ENCODE measurements around the gene DGAT2.
"Not testable (repeated sequence)": the region's sequence is repeated elsewhere in the genome, so short reads cannot be mapped to it uniquely, and the experiment has no call there.

DGAT2 gene, protein sequence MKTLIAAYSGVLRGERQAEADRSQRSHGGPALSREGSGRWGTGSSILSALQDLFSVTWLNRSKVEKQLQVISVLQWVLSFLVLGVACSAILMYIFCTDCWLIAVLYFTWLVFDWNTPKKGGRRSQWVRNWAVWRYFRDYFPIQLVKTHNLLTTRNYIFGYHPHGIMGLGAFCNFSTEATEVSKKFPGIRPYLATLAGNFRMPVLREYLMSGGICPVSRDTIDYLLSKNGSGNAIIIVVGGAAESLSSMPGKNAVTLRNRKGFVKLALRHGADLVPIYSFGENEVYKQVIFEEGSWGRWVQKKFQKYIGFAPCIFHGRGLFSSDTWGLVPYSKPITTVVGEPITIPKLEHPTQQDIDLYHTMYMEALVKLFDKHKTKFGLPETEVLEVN

DNA sequence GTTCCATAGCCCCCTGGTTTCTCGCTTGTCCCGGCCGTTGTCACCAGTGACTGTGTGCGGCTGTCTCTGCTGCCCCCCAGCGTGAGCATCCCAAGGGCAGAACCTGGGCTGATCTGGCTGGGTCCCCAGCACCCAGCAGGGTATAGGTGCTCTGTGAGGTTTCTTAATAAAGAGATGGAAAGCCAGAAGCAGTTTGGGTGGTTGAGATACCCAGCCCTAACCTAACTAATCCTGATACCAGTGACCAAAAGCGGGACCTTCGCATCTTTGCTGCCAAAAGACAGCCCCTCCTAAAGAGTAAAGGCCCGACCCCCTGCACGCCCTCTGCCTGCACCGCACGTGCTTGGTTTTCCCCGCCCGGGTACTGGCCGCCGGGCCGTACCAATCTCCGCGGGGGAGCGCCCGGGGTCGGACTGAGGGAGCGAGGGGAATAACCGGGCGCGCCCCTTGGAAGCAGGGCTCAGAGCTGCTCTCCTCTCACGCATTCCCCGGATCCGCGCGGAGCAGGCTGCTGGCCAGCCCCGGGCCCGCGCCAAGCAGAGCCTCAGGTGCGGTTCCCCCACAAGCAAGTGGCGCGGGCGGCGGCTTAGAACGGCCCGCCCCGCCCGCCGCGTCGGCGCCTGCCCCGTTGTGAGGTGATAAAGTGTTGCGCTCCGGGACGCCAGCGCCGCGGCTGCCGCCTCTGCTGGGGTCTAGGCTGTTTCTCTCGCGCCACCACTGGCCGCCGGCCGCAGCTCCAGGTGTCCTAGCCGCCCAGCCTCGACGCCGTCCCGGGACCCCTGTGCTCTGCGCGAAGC, at the start of gene DGAT2:
TSS of gene DGAT2 (plus strand) at position 667 of the 797 bp plus-strand sequence. CDS start 214 bp downstream, outside the sequence.
- in situ Hi-C loops (cut with MboI; ENCODE audit: low sequenced_read_pairs): no loop called here

DNA sequence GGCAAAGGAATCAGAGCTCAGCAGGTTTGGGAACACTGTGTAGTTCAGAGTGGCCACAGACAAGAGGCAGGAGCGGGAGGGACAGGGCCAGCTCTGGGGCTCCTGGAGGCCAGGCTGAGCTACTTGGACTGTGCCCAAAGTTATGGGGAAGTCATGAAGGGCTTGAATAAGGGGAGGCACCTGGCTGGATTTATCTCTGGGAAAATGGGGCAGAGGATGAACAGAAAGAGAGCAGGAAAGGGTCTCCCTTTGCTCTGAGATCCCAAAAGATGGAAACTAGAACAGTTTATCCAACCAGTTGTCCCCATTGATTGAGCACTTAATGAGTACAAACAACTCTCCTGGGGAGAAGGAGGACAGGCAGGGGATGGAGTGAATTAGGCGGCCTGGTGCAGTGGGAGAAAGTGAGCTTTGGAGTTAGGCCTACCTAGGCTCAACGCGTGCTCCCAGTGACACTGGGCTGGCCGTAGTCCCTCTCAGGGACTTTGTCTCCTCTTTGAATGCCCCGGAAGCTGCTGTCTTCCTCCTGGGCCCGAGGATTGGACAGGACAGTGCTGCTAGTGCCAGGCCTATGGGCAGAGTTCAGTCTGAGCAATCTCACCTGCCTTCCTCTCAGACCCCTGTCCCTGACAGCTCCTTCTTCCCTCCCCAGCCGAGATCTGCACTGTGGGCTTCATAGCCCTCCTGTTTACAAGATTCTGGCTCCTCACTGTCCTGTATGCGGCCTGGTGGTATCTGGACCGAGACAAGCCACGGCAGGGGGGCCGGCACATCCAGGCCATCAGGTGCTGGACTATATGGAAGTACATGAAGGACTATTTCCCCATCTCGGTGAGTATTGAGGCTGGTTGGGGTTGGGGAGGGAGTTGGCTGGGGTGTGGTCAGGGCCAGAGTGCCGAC, 49.0 kb upstream of the DGAT2 start:
- in situ Hi-C loops (cut with MboI; ENCODE audit: low sequenced_read_pairs): loop anchor here (25.0 kb wide), 1 partner anchor 143 kb away; no protein-coding TSS in a partner anchor

DNA sequence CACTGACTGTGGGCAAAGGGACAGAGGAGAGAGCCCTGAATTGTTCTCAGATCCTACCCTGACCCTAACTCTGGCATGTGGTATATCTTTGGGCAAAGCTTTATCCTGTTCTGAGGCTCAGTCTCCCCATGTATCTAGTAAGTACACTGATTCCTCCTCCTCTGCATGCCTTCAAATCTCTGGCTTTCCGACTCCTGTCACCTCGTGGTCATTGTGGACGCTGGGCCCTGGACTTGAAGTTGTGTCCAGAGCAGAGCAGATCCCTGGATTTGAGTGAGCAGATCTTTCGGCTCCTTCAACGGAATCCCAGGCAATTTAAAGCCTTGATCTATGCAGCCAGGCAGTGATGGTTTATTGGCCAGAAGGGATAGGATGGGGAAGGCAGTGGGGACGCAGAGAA, 47.9 kb upstream of the DGAT2 start:
- in situ Hi-C loops (cut with MboI; ENCODE audit: low sequenced_read_pairs): loop anchor here (25.0 kb wide), 1 partner anchor 142 kb away; no protein-coding TSS in a partner anchor

DNA sequence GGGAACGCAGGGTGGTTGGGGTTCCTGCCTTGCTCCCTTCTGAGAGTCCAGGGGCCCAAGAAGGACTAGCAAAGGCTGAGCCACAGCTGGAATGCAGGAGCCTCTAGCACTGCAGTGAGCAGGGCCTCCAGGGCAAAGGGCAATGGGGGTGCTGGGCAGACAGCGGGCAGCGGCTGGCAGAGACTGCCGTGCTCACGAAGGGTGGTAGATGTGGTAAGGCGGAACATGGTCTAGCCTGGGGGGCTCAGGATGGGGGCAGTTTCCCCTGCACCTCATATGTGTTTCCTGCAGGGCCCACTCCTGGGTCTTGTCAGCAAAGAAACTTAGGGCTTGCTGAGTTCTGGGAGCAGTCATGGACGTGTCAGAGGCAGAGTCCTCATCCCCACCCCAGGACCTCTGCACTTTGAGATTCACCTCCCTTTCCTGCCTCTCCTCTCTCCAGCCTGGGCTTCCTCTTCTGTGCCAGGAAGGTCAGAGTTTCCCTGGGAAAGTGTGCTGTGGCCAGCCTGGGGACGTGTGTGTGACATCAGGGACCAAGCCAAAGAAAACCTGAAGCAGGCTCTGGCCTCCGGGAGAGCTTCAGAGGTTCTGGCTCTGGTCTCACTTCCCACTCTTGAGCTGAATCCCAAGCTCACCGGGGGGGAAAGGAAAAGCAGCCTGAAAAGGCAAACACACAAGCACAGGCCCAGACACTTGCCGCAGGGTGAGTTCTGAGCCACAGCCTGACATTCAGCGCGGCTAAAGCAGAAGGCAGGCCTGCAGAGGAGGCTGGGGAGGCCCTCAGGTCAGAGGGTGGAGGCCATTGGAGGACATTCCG, 46.5 kb upstream of the DGAT2 start:
- in situ Hi-C loops (cut with MboI; ENCODE audit: low sequenced_read_pairs): loop anchor here (25.0 kb wide), 1 partner anchor 140 kb away; no protein-coding TSS in a partner anchor

DNA sequence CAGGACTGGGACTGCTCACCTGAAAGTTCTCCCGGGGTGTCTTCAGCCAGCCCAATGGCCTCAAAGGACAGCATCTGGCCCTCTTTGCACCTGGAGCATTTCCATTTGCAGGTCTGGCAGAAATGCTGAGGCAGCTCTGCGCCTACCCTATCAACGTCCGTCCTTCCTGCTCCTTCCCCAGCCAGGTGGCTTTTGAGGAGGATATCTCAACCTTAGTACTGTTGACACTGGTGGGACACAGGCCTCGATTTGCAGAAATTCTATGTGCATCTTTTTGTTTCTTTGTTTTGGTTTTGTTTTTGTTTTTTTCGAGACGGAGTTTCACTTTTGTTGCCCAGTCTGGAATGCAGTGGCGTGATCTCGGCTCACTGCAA, 45.9 kb upstream of the DGAT2 start:
- in situ Hi-C loops (cut with MboI; ENCODE audit: low sequenced_read_pairs): loop anchor here (25.0 kb wide), 1 partner anchor 140 kb away; no protein-coding TSS in a partner anchor

DNA sequence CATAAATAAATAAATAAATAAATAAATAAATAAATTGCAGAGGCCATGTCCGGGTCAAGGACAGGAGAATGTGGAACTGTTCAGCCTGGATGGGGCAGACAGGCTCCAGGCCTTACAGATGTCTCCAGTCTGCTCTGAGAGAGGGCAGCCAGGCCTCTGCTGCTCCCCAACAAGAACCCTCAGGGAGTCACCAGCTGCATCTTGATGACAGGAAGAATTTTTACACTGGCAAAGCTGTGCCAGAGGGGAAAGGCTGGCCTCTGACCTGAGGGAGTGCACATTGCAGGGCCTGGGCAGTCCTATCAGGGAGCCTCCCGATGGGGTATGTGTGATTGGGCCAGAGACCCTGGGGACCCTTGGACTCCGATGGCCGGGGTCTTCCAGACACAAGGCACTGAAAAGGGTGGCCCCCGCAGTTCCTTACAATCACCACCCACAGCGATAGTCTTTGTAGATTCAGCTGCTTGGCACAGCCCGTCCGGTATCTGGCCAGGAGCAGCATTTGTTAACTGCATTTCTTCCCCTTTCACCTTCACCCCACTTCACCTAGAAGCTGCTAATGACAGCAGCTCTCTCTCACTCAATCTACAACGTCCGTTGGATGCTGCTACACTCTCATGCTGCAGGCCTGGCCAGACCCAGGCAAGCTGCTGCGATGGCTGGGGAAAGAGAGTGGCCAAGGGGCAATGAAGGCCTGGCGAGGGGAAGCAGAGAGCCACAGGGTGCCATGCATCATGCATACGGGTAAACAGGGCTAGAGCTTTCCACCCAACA, 42.8 kb upstream of the DGAT2 start:
- in situ Hi-C loops (cut with MboI; ENCODE audit: low sequenced_read_pairs): no loop called here

DNA sequence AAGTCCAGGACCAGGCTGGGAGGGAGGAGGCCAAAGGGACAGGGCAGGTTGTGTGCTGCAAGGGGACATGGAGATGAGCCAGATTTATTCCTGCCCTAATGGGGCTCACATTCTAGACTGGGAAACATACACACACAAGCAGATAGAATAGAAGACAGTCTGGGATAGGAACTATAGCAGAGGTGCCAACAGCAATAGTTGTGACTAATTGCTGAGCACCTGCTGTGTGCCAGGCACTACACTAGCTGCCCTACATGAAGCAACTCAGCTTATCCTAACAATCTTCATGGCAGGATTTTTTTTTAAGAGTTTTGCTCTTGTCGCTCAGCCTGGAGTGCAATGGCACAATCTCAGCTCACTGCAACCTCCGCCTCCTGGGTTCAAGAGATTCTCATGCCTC, 39.6 kb upstream of the DGAT2 start:
- in situ Hi-C loops (cut with MboI; ENCODE audit: low sequenced_read_pairs): no loop called here

DNA sequence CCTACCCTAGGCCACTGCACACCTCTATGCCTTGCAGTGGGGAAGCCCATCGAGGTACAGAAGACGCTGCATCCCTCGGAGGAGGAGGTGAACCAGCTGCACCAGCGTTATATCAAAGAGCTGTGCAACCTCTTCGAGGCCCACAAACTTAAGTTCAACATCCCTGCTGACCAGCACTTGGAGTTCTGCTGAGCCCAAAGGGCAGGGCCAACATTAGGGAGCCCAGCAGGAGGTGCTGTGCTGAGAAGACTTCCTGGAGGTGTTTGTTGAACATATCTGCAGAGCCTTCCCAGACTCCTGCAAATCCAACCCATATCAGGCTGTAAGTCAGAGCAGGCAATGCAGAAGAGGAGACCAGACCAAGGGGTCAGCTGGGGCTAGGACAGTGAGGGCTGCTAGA, 37.5 kb upstream of the DGAT2 start:
- in situ Hi-C loops (cut with MboI; ENCODE audit: low sequenced_read_pairs): no loop called here

DNA sequence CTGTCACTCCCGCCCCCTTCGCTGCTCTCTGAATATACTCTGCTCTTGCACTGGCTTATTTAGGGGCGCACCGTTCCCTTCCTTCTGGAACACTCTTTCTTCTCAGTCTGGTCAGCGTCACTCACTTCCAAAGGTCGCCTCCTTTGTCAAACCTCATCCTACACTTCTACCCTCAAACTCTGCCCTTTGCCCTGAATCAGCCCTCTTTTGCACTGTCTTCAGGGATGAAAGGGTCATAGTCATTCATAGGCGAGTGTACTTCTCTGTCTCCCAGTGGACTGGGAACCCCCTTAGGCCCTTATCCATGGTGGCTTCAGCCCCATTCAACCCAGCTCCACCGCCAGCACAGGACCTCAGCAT, 35.5 kb upstream of the DGAT2 start:
- in situ Hi-C loops (cut with MboI; ENCODE audit: low sequenced_read_pairs): no loop called here

DNA sequence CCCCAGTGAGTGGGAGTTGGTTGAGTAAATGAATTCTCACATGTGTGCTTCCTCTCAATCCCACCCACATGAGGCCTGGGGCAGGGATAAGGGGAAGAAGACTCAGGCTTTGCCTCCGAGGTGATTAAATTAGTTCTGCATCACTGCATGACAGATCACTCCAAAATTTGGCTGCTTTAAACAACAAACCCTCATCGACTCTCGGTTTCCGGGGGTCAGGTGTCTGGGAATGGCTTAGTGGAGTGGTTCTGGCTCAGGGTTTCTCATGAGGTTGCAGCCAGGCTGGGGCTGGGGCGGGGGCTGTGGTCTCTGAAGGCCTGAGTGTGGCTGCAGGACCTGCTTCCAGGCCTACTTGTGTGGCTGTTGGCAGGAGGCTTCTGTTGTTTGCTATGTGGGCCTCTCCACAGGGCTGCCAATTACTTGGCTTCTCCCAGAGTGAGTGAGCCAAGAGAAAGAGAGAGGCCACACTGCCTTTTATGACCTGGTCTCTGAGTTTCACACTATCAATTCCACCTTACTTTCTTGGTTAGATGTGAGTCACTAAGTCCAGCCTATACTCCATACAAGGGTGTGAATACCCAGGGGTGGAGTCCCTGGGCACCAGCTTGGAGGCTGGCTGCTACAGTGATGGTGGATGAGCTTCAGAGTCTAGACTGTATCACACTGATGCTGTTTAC, 35.0 kb upstream of the DGAT2 start:
- in situ Hi-C loops (cut with MboI; ENCODE audit: low sequenced_read_pairs): no loop called here

DNA sequence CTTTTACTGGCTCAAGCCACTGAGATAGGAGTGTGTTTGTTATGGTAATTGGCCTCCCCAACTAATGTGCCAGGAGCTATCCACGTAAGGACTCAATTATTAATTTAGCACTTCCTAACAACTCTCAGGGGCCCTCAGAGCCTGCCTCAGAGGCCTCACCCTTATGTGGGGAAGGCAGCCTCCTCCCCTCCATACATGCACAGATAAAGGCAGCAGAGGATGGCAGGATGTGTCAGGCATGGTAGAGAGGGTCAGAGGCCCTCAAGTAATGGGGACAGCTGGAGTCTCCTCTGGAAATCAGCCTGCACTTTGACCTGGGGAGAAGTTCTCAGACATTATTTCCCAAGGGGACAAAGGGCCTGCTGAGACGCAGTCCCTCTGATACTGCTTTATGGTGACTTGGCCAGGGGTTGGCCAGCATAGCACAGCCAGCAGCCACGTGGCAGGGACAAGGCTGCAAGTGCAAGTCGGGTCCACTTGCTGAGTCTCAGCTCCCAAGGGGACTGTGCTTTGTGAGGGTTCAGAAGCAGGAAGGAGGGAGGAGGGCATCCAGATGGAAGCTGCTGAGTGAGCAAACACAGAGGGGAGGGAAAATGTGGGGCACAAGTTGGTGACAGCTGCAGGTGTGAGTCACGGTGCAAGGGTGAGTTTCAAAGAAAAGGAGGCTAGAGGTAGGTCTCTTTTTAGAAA, 33.9 kb upstream of the DGAT2 start:
- in situ Hi-C loops (cut with MboI; ENCODE audit: low sequenced_read_pairs): no loop called here

DNA sequence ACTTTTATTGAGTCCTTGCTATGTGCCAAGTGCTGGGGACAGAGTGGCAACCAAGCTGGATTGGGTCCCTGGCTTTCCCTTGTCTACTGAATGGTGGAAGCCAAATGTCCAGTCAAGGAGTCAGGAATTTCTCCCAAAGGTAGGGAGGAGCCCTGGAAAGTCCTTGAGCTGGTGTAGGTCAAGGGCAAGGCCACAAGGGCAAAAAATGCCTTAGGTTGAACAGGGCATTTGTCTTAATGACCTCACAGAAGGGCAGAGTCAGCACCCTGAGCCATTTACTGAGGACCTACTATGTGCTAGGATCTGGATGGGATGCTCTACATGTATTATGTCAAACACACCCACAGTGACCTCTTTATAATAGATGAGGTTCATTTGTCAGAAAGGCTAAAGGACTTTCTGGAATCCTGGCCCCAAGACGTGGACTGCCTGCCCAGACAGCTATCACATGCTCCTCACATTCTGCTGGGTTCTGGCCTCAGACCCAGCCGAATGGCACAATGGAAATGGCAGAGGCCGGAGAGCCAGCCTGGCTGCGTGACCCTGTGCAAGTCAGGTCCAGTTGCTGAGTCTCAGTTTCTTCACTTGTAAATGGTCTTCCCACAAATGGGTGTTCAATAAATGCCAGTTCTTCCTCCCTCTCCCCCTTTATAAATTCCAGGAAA, 33.3 kb upstream of the DGAT2 start:
- in situ Hi-C loops (cut with MboI; ENCODE audit: low sequenced_read_pairs): no loop called here

DNA sequence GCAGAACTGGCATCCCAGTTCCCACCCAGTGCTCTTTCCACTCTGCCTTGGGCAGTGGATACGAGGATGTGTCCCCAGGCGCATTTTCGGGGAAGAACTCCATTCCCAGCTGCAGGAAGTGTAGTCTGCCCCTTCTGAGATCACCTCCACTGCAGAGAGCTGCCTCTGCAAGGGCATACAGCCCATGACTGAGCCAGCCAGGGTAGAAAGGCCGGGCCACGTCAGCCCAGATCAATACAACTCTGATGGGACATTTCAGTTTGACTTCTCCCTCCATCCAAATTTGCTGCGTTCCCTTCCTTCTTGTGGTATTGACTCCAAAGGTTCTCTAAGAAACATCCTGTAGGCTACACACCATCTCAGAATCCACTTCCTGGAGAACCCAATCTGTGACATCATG, 31.3 kb upstream of the DGAT2 start:
- in situ Hi-C loops (cut with MboI; ENCODE audit: low sequenced_read_pairs): no loop called here

DNA sequence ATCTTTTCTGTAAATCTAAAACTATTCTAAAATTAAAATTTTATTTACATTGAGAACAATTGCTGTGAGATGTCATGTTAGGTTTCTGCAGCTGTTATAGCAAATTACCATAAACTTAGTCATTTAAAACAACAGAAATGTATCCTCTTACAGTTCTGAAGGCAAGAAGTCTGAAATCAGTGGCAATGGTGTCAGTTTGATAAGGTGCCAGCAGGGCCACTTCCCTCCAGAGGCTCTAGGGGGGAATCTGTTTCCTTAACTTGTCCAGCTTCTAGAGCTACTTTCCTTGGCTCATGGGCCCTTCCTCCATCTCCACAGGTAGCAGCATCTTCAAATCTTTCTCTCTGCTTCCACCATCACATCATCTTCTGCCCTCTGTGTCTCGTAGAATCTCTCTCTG, 27.9 kb upstream of the DGAT2 start:
- in situ Hi-C loops (cut with MboI; ENCODE audit: low sequenced_read_pairs): no loop called here

DNA sequence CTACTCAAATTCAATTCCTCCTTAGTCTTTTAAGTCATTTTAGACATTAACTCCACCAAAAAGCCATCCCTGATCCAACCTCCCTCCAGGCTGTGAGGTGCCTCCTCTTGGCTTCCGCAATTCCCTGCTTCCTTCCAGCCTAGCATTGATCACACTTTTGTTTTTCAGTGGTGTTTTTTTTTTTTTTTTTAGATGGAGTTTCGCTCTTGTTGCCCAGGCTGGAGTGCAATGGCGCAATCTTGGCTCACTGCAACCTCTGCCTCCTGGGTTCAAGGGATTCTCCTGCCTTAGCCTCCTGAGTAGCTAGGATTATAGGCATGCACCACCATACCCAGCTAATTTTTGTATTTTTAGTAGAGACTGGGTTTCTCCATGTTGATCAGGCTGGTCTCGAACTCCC, 25.4 kb upstream of the DGAT2 start:
- in situ Hi-C loops (cut with MboI; ENCODE audit: low sequenced_read_pairs): not testable (repeated sequence)

DNA sequence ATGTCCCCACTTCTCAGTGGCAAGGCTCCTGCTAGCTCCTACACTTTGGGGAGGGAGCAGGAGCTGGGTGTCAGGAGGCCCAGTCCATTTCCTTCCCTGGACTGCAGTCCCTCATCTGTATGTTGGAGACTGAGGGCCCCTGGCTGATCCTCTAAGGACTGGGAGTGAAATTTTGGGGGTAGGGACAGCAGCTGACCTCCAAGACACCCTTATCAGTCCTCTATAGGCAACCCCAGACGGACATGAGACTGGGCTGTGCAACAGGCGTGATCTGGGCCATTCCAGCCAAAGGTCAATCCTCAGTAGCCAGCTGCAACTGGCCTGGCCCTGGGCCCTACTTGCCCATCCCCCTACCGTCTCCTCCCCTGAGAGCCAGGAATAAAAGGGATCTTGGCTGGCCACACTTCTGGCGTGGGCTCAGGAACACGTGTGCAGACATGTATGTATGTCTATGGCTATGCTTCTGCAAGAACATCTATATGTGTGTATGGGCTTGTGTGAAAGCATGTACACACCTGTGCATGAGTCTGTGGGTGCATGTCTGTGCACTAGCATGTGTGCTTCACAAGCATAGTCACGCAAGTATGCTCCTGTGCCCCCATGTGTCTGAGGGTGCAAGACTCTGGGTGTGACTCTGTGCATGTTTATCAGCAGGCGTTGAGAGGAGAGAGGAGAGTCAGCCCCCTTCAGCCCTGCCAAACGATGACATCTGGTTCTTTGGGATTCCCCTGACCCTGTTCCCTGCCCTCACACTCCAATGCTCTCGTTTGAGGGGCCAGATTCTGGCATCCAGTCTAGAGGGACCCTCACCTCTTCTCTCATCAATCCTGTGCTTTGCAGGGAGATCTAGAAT, 24.6 kb upstream of the DGAT2 start:
- in situ Hi-C loops (cut with MboI; ENCODE audit: low sequenced_read_pairs): no loop called here

DNA sequence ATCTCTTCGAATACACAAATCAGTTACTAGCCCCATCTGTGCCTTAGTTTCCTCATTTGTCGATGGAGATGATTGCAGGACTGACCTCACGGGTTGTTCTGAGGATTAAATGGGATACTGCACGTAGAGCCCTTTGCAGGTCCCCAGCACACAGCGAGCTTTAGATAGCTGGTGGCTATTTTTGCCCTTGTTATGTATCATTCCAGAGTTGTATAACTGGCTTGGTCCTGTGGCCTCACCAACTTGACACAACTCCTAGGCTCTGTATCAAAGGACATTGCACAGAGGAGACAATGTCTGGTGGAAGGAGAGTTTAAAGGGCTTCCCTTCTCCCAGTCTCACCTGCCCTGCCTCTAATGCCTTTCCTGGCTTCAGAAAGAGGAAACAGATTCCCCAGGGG, 22.8 kb upstream of the DGAT2 start:
- in situ Hi-C loops (cut with MboI; ENCODE audit: low sequenced_read_pairs): no loop called here
